HG02938 (cell line): ENCODE results near the gene TRRAP.
"Not testable (repeated sequence)": the region's sequence is repeated elsewhere in the genome, so short reads cannot be mapped to it uniquely, and the experiment has no call there.

Experiments
- ATAC-seq: cut with Tn5 transposase; IDR thresholded peaks from one replicate; pipeline ENCODE4 v1.9.1; 2021; ENCODE audit warnings: mild to moderate bottlenecking, moderate library complexity; ENCODE audit not compliant: unreplicated experiment

TRRAP gene

DNA sequence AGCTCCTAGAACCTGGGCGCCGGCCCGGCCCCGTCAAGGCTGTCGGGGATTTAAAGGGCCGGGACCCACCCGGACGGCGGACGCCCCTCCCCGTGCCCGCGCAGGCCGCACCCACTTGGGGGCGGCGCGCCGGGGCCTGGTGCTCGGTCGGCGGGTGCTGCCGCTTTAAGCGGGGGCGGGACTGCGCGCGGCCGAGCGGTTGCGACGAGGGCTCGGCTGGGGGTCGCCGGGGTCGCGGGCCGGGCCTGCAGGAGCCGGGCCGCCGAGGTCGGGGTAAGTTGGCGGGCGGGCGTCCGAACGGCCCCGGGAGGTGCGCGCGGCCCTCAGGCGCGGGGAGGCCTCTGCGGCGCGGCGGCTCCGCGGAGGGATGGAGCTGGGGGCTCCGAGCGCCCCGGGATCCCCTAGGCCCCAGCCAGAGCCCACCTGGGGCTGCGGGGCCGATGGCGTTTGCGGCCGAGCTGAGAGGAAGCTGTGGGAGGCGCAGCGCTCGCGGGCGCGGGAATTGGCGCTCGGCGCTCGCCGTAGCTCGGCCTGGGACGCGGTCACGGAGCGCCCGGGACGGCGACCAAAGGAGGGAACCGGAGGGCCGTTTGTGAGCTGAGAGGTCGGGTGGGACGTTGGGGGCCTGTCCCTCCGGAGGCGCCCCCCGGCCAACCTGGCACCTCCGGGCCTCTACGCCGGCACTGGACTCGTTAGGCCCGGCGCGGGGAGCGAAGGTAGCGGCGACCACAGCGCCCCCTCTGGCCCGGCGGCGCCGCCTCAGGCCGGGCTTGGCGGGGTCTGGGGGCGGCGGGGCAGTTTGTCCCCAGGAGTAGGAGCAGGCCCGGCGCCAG is at the start of gene TRRAP:
TSS of gene TRRAP (plus strand) at position 168 of the 833 bp plus-strand sequence. CDS start 2,619 bp downstream, outside the sequence.
- peak; percentile 58 for ATAC-seq

DNA sequence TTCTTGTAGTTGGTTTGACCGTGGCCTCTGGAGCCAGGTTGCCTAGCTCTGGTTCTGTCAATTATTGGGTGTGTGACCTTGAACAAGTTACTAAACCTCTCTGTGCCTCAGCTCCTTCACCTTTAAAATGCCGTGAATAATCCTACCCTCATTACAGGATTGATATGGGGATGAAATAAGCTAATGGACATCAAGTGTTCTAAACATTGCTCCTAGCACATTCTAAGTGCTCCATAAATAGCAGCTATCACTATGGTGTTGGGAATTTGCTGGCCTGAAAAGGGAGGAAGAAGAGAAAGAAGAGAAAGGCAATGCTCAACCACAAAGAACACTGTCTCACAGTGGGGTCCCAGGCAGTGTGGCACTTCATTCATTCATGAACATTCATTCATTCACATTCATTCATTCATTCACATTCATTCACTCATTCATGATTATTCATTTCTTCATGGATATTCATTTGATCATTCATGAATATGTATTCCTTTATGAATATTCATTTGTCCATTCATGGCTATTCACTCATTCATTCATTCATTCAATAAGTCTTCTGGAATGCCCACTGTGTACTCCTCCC is 47.3 kb upstream of the TRRAP start:
- ATAC-seq = no peak

DNA sequence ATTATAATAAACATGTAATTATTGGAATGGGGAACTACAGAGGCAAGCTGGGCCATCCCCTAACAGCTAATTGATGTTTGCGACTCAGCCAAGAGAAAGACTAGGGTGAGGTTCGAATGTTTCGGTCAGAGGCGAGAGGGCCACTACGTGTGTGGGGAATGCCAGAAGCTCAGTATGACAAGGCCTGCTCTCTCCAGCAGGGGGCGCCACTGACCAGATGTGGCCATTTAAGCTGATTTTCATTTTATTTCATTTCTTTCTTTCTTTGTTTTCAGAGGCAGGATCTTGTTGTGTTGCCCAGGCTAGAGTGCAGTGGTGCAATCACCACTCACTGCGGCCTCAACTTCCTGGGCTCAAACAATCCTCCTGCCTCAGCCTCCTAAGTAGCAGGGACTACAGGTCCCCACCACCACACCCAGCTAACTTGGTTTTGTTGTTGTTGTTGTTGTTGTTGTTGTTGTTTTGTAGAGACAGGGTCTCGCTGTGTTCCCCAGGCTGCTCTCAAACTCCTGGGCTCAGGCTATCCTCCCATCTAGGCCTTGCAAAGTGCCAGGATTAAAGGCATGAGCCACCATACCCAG is 46.6 kb upstream of the TRRAP start:
- no peak for ATAC-seq

DNA sequence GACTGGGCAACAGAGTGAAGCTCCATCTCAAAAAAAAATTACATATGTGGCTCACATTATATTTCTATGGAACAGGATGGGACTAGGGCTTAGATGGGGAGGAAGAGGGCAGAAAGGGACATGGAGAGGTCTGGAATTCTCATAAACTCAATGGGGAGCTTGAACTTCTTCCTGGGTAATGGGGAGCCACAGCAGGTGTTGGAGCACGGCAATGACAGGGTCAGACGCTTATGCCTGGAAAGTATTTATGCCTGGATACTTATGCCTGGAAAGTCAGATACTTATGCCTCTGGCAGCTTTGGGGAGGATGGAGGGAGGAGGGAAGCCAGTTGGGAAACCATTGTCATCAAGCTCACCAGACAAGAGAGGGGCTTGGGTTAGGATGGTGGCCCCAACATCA is 45.3 kb upstream of the TRRAP start:
- ATAC-seq = no peak

DNA sequence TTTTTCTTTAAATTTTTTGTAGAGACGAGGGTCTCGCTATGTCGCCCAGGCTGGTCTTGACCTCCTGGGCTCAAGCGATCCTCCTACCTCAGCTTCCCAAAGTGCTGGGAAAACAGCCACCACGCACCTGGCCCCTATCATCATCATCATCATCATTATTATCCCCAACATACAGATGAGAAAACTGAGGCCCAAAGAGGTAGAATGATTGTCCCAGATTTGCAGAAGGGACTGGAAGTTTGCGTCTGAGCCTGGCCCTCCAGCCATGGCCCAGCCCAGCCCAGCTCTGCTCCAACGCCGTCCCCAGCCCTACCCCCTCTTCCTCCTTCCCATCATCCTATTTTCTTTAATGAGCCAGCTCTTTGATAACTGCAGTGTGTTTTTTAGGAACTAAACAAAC is 43.4 kb upstream of the TRRAP start:
- ATAC-seq = no peak

DNA sequence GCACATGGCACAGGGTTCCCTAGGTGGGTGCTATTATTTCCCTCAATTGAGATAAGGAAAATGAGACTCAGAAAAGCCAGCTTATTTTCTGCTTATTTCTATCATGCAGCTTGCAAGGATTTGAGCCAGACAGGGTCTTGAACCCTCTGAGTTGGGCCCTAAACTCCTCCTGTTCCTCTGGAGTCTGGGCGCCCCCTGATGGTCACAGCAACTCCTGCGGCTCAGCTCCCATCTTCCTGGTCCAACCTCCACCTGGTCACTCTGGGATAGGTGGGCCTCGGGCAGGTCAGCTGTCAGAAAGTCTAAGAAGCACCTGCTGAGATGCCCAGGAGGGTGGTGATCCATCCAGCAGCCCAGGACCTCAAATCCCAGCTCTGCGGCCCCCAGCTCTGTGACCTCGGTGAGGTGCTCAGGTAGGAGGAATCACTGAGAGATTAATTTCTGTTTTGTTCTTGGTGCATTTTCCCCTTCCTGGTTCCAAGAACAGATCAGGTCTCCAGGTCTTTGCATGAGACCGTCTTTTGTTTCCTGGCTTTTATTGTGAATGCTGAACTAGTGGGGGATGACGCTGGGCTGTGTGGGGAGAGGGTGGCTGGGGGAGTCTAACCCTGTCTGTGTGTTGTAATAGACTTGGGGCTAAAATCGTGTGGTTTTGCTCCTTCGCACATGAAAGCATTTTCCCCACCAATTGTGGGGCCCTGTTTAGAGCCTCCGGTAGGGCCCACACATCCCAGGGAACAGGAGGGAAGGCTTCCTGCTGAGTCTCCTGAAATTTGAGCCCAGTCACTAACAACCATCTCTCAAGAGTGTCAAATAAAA is 41.3 kb upstream of the TRRAP start:
- ATAC-seq = no peak

DNA sequence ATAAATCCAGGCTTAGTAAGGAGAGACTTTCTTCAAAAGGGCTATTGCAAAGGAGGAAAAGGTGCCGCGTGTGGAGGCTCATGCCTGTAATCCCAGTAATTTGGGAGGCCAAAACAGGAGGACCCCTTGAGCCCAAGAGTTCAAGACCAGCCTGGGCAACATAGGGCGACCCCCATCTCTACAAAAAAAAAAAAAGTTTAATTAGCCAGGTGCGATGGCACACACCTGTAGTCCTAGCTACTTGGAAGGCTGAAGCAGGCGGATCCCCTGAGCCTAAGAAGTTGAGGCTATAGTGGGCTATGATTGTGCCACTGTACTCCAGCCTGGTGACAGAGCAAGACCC is 40.7 kb upstream of the TRRAP start:
- no peak for ATAC-seq

DNA sequence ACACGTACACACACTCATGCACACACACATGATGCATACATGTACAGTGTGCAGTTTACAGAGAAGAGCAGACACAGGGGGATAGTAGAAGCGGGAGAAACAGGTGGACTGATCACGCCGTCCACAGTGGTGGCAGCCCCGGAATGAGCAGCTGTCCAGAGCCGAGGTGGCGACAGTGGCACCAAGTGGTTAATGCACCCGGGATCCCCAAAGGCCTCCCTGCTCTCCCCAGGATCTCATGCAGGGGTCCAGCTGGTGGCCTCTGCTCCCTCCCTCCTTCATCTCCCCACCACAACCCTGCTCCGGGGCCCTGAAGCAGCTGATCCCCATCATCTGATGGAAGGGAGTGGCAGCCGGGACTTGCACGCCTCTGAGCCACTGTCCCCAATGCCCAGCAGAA is 38.2 kb upstream of the TRRAP start:
- no peak for ATAC-seq

DNA sequence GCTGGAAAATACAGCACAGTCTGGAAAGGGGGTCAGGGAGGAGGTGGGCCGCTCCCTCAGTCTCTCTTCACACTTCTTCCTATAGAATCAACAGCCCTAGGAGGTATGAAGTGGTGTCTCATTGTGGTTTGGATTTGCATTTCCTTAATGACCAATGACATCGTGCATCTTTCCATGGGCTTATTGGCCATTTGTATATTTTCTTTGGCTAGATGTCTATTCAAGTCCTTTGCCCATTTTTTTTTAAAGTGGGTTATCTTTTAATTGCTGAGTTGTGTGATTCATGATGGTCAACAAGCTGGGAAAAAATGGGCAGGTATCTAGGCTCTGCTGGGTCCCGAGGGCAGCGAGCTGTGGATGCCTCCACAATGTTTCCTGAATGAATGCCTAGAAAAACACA is 37.6 kb upstream of the TRRAP start:
- ATAC-seq = no peak

DNA sequence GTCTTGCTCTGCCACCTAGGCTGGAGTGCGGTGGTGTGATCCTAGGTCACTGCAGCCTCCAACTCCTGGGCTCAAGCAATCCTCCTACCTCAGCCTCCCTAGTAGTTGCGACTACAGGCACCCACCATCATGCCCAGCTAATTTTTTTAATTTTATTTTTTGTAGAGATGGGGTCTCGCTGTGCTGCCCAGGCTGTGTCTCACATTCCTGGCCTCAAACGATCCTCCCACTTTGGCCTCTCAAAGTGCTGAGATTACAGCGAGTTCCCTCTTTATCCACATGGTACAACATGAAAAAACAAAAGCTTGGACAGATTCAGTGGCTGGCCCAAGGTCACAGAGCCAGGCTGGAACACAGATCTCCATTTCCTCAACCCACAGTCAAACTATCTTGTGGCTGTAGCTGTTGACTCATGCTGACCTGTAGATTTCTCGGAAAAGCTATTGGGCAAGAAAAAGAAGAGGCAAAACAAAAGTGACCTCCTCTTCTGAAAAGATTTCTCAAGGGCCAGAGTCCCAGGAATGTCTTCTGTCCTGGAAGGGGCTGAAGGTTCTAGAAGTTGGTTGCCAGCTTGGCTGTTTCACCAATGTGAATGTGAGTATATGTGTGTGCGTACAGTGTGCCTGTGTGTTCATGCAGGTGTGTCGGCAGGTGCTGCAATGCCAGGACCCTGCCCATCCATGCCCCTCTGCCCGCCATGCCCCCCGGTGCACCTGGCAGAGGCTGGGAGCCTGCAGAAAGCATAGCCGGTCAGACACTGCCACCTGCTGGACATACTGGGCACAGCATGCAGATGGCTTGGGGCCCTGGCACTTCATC is 36.9 kb upstream of the TRRAP start:
- no peak for ATAC-seq

DNA sequence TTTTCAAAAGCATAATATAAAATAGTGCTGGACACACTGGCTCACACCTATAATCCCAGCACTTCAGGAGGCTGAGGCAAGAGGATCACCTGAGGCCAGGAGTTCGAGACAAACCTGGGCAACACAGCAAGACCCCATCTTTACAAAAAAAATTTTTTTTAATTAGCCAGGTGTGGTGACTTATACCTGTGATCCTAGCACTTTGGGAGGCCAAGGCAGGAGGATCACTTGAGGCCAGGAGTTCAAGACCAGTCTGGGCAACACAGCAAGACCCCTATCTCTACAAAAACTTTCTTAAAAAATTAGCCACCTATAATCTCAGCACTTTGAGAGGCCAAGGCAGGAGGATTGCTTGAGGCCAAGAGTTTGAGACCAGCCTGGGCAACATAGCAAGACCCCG is 35.8 kb upstream of the TRRAP start:
- not testable (repeated sequence) for ATAC-seq

DNA sequence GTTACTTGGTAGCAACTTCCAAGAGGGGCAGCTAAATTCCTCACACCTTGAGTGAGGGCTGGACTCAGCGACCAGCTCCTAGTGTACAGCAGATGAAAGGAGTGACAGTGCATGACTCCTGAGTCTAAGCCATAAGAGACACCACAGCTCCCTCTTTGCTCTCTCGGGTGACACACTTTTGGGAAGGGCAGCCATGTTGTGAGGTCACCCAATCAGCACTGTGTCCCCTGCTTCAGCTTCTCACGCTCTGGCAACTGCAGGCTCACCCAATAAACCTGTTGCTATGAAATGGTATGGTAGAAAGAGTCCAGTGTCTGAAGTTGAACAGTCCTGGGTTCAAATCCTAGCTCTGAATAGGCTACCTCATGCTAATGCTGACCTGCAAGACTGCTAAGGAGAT is 29.4 kb upstream of the TRRAP start:
- ATAC-seq = no peak

DNA sequence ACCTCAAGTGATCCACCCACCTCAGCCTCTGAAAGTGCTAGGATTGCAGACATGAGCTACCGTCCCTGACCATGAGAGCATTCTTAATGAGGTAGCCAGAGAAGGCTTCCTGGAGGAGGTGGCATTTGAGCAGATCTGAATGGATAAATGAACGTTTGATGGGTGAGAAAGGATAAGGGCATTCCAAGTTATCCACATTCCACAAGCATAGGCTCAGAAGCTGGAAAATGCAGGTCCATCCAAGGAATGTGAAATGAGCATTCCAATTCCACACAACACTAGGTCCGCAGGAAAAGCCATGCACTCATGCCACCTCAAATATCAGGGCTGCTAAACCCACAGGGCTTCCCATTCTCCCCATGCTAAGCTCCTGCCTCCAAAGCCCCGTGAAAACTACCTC is 25.5 kb upstream of the TRRAP start:
- no peak for ATAC-seq

DNA sequence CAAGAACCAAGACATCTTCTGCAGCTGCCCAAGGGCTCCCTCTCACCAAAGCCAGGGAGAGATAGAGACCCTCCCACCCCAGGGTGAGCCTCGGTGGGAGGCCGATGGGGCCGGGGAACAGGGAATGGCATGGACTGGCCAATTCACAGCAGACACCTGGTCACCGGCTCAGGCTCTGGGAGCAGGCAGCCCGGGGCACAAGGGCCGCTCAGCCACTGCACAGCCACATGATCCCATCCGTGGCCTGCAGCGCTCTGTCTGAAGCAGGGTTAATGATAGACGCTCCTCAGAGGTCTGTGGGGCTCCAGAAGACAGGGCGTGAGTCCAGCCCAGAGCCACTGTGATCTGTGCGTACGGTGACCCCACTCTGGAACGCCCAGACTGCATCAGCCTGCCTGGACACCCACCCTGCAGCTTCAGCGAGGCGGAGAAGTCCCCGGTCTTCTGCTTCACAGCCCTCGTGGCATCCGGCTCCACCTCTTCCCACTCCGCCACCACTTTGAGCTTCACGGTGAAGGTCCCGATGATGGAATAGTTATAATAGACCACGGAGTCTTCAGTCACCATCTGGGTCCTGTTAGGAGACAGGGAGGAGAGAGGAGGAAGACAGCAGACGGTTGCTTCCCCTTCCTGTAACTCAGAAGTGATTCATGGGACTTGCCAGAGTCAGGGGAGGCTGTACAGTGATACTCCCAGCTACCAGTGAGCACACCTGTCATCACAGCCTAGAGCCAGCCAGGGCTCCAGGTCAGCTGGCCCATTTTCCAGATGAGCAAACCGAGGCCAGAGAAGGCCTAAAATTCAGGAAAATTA is 22.5 kb upstream of the TRRAP start:
- no peak for ATAC-seq

DNA sequence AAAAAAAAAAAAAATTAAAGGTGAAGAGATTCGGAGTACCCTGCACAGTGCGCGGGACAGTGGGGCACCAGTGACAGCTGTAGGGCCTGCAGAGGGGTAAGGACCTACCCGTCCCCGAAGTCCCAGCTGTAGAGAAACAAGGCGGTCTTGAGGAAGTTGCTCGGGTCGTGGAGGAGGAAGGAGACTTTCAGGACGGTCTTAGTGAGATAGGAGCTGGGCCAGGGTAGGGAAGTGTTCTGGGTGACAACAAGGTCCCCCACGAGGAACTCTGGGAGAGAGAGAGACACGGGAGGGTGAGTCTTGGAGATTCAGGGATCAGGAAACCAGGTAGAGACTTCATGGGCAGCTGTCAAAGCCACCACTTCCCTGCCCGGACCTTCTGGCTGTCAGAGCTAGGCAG is 18.3 kb upstream of the TRRAP start:
- no peak for ATAC-seq

DNA sequence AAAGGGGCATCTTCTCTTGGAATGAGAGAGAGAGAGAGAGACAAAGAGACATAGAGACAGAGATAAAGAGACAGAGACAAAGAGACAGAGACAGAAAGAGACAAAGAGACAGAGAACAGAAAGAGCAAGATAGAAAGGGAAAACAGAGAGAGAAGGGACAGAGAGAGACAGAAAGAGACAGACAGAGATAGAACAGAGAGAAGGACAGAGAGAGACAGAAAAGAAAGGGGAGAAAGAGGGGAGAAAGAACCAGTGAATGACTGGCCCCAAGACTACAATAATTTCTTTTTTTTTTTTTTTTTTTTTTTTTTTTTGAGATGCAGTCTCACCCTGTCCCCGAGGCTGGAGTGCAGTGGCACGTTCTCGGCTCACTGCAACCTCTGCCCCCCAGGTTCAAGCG is 16.1 kb upstream of the TRRAP start:
- ATAC-seq = no peak

DNA sequence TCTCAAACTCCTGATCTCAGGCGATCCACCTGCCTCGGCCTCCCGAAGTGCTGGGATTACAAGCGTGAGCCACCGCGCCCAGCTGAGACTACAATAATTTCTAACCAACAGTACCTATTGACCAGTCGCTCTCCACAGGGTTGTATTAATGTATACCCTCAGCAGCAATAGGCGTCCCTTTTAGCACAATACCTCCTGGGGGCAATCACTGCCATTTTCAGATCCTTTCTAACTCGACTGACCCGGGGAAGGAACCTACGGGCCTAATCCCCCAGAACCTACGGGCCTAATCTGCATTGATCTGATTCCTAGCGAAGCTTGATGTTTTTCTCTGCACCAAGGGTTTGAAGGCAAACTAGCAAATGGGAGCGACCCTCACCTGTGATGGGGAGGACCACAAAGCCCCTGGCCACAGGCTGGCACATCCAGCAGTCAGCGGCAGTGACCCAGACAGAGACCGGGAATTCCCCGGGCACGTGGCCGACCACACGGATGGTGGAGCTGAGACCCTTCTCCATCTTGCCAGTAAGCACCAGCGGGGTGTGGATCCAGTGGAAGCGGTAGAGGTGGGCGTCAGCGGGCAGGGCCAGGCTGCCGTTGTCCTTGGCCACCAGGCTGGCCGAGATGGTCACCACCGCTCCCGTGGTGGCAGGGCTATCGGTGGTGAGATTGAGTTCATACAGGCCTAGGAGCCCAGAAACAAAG is 15.5 kb upstream of the TRRAP start:
- ATAC-seq = no peak

DNA sequence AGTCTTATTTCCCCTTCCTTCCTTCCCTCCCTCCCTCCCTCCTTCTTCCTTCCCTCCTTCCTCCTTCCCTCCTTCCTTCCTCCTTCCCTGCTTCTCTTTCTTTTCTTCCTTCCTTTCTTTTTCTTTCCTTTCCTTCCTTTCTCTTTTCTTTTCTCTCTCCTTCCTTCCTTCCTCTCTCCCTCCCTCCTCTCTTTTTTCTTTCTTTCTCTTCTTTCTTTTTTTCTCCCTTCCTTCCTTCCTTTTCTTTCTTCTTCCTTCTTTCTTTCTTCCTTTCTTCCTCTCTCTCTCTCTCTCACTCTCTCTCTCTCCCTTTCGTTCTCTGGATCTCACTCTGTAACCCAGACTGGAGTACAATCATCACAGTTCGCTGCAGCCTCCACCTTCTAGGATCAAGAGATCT is 14.7 kb upstream of the TRRAP start:
- ATAC-seq = no peak

DNA sequence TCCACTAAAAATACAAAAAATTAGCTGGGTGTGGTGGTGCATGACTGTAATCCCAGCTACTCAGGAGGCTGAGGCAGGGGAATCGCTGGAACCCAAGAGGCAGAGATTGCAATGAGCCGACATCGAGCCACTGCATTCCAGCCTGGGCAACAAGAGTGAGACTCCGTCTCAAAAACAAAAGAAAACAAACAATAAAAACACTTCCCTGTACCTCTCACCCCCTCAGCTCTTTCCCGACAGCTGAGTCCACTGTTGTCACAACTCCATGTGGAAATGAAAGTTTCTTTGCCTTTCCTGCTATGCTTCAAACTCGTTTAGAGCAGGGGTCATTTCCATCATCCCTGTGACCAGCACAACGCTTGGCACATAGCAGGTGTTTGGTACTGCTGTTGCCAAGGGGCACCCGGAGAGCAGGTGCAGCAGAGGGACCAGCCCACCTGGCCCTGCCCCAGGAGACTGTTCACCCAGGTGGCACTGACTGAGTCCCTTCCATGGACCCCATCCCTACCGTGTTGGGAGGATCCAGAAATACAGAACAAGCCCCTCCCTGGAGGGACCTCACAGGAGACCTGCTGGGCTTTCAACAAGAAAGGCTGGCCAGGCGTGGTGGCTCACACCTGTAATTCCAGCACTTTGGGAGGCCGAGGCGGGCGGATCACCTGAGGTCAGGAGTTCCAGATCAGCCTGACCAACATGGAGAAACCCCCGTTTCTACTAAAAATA is 13.4 kb upstream of the TRRAP start:
- ATAC-seq = no peak
